ENCODE results near the gene TMEM145. TPM values are rescaled to one million over a fixed set of nuclear protein-coding genes. Genes with fewer than 3 reads are reported as not detected.
"Not testable (repeated sequence)": the region's sequence is repeated elsewhere in the genome, so short reads cannot be mapped to it uniquely, and the experiment has no call there.

TMEM145 gene
- total RNA-seq, result 0.20 TPM

DNA sequence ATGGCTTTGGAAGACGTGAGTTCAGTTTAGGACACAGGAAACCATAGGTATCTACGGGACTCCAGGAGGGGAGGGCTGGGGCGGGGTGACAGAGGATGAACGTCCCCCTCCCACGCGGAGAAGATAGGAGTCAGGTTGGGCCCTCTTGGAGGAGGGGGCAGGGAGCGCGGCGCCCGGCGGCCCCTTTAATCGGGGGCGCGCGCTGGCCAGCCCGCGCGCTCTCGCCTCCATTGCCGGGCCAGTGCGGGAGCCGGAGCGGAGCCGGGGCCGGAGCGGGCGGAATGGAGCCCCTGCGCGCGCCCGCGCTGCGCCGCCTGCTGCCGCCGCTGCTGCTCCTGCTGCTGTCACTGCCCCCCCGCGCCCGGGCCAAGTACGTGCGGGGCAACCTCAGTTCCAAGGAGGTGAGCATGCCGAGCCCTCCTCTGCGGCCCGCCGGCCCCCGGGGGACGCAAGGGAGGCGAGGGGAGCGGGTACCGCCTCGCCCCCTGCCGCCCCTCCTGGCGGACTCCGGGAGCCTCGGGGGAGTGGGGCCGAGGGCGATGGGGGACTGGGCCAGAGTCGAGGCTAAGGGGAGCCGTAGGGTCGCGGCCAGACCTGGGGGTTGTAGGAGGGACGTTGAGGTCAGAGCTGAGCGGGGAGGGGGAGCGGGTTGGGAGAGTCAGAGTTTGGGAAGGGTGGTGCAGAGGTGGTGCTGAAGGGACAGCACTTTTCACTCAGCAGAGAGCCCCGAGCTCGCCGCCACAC, at the start of gene TMEM145:
TMEM145 (plus strand) TSS at position 214 of the 744 bp plus-strand sequence; CDS start at position 282, 68 bp downstream.
- no peak for DNase-seq

DNA sequence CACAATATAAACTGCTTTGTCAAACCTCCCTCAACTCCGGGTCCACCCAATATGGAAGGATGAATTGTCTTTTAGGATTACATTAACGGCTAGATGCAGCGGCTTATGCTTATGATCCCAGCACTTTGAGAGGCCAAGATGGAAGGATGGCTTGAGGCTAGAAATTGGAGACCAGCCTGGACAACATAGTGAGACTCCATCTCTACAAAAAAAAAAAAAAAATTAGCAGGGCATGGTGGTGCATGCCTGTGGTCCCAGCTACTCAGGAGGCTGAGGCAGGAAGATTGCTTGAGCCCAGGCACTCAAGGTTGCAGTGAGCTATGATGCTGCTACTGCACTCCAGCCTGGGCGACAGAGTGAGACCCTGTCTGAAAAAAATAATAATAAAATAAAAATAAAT, 47.0 kb upstream of the TMEM145 start:
- DNase-seq, result not testable (repeated sequence)

DNA sequence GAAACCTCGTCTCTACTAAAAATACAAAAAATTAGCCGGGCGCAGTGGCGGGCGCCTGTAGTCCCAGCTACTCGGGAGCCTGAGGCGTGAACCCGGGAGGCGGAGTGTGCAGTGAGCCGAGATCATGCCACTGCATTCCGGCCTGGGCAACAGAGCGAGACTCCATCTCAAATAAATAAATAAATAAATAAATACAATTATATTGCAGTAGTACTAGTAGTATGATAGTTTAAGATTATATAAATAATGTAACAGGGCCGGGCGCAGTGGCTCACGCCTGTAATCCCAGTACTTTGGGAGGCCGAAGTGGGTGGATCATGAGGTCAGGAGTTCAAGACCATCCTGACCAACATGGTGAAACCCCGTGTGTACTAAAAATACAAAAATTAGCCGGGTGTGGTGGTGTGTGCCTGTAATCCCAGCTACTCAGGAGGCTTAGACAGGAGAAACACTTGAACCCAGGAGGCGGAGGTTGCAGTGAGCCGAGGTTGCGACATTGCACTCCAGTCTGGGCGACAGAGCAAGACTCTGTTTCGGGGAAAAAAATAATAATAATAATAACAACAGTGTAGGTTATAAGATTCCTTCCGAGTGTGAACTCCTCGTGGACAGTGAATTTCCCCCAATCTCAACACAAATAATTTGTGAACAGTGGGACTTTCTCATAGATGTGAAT, 46.0 kb upstream of the TMEM145 start:
- DNase-seq, result not testable (repeated sequence)

DNA sequence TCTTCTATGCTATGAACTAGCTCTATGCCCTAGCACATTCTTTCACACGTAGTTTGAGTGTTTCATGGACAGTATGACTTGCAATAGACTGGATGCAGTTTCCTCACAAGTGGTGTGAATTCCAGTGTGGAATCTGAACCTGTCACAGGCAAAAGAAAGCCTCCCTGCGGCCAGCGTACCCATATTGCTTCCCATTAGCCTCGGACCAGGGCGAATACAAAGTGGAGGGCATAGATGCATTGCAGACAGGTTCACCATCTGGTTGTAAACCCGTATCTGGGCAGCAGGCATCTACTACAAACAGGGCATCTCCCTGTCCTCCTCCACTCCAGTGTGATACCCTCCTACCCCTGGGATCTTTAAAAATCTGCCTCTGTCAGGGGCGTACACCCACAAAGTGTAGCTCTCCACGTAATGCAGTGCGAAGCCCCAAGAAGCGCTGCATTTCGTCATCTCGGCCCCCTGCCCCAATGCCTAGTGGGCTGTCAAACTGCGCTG, 45.4 kb upstream of the TMEM145 start:
- no peak for DNase-seq

DNA sequence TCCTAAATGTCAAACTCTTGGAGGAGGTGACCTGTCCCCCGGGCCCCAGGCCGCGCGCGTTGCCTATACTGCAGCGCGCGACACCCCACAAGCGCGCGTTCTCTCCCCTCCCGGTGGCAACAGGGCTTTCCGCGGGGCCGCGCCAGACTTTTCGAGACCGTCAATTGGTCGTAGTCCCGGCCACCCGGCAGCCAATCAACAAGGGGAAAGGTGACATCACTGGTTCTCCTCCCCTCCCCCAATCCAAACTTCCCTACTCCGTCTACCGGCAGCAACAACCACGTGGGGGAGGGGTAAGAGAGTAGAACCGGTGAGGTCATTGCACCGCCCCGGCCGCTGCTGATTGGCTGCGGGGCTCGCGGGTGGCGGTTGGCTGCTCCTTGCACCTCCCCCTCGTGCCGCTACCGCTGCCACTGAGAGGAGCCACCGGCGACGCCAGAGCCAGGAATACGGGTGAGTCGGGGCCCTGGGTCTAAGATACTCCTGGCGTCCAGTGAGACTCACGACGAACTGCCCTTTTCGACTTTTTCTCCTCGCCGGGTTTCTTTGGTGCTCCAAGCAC, 44.9 kb upstream of the TMEM145 start:
- DNase-seq, result peak; percentile 100

DNA sequence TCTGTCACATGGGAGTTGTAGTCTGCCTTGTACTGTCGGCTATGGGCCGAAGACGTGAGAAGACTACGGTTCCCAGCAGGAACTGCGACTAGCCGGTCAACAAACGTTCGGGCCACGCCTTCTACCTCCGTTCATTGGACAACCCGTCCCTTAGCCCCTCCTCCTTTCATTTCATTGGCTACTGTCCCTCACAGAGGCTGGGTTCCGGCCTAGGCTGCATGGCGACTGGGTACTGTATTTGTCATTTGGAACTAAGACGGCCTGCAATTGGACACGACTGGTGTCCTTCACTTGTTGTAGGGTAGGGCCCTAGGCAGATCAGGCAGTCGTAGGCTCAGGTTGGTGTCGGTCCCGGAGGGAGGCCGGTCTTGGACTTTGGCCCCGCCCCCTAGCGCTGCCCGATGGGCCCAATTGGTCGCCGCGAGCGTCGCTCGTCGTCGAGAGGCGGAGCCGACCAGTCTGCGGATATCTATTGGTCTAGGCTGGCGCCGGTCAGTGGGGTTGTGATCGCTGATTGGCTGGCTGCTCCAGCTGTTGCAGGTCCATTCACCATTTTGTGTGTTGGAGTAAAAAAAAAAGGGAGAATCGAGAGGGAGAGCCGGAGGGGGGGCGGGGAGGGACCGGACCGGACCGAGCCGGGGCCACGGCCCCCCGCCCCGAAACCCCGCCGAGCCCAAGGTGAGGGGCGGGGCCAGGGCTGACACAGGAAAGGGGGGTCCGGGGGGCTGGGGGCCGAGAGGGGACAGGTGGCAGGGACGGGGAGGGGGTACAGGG, 44.2 kb upstream of the TMEM145 start, which contains the start of gene CIC:
CIC (plus strand) TSS at position 549 of the 774 bp plus-strand sequence. CDS start 2,532 bp downstream, outside the sequence.
- peak; percentile 100 for DNase-seq

DNA sequence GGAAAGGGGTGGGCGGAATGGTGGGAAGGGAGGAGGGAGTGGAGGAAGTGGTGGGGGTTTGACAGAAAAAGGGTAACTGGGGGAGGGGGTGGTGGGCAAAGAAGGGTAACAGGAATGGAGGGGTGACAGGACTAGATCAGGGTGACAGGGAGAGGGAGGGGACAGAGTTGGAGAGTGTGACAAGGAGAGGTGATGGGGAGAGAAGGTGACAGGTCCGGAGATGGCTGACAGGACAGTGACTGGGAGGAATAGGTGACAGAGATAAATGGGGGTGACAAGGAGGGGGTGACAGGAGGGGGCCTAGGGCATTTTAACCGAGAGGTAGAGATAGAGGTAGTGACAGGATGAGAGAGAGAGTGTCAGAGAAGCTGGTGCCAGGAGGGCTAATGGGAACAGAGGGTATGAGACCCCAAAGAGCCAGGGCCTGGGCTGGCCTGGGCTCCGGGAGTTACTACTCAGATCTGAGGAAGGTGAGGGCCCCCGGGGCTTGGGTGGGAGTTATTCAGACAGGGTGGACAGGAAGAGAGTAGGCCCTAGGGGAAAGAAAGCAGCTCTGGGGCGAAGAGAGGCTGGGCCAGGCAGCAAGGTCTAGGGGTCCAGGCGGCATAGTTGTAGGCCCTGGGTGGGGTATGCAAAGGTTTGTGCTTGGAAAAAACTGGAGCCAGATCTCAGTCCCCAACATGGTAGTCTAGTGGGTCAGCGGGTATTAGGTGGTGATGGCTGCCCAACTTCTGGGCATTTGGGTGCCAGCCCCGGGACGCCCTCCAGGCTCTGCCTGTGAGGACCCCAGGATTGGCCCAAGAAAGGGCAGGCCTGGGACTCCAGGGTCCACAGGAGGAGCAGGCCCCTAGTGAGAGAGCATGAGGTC, 43.4 kb upstream of the TMEM145 start:
- DNase-seq, result no peak

DNA sequence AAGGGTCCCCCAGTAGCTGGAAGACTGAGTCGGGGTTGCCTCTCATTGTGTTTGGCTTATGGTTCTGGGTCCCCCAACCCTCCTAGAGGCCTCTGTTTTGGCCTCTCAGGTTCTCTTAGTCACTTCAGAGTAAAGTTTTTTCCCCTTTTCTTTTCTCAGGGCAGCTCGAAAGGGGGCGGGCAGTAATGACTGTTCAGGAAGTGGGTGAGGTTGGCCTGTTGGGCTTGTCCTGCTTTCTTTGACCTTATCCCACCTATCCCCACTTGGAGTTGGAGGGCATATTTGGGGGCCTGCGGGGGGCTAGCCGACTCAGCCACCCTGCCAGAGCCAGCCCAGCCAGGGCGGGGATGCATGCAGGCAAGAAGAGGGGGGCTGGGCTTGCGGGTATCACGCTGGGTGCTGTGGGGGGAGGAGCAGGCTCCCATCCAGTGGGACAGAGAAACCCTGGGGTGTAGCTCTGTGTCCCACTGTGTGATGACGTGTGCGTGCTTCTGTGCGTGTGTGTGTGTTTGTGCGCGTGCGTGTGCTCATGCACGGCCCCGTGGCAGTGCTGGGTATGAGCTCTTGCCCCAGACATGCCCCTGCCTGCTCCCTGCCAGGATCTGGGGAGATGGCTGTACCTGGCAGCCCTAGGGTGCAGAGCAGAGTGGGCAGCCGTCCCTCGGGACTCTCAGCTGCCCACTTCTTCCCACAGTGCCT, 42.6 kb upstream of the TMEM145 start:
- DNase-seq, result no peak

DNA sequence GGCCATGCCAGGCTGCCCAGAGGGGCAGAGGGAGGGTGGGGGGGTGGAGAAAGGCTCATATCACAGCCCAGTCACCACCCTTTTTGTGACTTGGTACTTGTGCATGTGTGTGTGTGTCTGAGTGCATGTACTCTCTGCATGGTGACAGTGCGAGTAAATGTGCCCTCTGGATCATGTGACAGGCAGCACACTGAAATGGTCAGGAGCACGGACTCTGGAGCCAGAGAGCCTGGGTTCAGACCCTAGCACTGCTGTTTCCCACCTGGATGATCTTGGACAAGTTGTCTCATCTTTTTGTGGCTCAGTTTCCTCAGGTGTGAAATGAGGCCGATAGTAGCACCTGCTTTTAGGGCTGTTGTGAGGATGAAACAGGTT, 42.1 kb upstream of the TMEM145 start:
- no peak for DNase-seq

DNA sequence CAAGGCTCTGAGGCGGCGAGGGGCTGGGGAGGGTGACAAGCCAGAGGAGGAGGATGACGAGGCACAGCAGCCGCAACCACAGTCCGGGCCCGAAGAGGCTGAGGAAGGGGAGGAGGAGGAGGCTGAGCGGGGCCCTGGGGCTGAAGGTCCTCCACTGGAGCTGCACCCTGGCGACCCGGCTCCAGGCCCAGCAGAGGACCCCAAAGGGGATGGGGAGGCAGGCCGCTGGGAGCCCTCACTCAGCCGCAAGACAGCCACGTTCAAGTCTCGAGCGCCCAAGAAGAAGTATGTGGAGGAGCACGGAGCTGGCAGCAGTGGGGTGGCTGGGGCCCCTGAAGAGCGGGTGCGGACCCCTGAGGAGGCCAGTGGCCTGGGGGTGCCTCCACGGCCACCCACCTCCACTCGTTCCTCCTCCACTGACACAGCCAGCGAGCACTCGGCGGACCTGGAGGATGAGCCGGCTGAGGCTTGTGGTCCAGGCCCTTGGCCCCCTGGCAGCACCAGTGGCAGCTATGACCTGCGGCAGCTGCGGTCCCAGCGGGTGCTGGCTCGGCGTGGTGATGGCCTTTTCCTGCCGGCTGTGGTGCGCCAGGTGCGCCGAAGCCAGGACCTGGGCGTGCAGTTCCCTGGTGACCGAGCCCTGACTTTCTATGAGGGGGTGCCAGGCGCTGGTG, 41.1 kb upstream of the TMEM145 start:
- DNase-seq, result no peak

DNA sequence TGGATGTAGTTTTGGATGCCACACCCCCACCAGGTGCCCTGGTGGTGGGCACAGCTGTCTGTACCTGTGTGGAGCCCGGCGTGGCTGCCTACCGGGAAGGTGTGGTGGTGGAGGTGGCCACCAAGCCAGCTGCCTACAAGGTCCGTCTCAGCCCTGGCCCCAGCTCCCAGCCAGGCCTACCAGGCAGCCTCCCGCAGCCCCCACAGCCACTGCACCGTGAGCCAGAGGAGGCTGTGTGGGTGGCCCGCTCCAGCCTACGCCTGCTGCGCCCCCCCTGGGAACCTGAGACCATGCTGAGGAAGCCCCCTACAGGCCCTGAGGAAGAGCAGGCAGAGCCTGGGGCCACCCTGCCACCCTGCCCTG, 40.6 kb upstream of the TMEM145 start:
- no peak for DNase-seq

DNA sequence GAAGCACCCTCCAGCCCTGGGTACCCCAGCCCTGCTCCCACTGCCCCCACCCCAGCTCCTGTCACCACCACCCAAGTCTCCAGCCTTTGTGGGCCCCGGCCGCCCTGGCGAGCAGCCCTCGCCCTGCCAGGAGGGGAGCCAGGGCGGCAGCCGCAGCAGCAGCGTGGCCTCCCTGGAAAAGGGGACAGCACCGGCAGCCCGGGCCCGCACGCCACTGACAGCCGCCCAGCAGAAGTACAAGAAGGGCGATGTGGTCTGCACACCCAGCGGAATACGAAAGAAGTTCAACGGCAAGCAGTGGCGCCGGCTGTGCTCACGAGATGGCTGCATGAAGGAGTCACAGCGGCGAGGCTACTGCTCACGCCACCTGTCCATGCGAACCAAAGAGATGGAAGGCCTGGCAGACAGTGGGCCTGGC, 40.1 kb upstream of the TMEM145 start:
- no peak for DNase-seq

DNA sequence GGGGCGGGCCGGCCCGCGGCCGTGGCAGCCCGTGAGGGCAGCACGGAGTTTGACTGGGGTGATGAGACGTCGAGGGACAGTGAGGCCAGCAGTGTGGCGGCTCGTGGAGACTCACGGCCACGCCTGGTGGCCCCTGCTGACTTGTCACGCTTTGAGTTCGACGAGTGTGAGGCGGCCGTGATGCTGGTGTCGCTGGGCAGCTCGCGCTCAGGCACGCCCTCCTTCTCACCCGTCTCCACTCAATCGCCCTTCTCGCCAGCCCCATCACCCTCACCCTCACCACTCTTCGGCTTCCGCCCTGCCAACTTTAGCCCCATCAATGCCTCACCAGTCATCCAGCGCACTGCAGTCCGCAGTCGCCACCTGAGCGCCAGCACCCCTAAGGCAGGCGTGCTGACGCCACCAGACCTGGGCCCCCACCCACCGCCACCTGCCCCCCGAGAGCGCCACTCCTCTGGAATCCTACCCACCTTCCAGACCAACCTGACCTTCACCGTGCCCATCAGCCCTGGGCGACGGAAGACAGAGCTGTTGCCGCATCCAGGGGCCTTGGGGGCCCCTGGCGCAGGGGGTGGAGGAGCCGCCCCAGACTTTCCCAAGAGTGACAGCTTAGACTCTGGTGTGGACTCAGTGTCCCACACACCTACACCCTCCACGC, 39.6 kb upstream of the TMEM145 start:
- DNase-seq, result no peak

DNA sequence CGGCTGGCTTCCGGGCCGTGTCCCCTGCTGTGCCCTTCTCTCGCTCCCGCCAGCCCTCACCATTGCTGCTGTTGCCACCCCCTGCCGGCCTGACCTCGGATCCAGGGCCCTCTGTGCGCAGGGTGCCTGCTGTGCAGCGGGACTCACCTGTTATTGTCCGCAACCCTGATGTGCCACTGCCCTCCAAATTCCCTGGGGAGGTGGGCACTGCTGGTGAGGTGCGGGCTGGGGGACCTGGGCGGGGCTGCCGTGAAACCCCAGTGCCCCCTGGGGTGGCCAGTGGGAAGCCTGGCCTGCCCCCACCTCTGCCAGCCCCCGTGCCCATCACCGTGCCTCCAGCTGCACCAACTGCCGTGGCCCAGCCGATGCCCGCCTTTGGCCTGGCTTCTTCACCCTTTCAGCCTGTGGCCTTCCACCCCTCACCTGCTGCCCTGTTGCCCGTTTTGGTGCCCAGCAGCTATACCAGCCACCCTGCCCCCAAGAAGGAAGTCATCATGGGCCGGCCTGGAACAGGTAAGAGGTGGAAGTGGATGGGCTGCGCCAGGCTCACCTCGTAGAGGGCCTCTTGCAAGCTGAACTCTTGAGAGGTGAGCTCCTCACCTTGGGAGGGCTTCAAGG, 38.9 kb upstream of the TMEM145 start:
- no peak for DNase-seq

DNA sequence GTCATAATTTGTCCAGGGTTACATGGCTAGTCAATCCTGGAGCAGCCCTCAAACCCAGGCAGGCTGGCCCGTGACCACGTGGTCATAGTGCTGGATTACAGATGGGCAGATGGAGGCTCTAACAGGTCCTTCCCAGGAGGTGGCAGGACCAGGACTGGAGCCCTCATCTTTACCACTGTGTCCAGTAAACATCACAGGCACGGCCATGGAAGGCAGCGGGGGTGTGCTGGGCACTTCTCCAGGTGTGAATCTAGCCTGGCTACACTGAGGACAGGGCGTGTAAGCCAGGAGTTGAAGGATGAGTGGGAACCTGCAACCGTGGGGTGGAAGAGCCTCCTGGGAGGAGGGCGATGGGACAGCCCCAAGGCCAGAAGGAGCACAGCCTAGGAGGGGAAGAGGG, 38.0 kb upstream of the TMEM145 start:
- DNase-seq, result no peak

DNA sequence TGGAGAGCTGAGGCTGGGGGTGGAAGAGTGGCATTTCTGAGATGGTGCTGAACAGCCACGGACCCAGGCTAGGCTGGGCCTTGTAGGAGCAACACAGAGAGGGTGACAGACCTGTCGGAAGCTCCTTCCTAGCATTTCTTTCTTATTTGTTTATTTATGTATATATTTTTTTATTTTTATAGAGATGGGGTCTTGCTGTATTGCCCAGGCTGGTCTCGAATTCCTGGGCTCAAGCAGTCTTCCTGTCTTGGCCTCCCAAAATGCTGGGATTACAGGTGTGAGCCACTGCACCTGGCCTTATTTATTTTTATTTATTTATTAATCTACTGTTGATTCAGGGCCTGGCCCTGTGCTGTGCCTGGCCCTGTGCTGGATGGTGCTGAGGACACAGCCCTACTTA, 37.6 kb upstream of the TMEM145 start:
- no peak for DNase-seq

DNA sequence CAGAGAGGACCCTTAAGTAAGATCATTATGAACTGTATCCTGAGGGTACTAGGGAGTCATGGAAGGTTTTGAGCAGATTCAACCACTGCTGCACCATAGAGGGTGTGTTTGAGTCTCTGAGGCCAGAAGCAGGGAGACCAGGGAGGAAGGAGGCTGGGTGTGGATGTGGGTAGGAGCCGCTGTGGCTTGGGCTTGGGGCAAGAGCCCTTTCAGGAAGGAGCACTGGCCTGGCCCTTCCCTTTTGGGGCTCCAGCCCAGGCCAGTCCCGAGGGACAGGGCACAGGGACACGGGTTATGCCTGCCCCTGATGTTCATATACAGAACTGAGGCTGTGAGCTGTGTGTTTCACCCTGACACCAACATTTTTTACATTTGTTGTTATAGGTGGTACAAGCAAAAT, 36.8 kb upstream of the TMEM145 start:
- DNase-seq, result no peak

DNA sequence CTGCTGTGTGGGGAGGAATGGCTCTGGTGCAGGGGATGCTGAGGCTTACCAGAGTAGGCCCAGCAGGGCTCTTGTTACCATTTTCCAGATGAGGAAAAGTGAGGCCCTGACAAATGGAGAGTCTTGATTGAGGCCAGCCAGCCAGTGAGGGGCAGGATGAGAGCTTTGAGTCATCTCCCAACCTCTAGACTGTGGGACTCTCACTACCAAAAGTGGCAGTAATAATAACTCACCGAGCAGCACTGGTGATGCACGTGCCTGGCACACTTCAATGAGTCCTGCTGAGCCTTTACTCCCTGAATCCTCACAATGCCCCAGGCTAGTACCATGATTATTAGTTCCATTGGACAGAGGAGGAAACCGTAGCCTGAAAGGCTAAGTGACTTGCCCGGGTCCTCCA, 36.3 kb upstream of the TMEM145 start:
- DNase-seq, result no peak

DNA sequence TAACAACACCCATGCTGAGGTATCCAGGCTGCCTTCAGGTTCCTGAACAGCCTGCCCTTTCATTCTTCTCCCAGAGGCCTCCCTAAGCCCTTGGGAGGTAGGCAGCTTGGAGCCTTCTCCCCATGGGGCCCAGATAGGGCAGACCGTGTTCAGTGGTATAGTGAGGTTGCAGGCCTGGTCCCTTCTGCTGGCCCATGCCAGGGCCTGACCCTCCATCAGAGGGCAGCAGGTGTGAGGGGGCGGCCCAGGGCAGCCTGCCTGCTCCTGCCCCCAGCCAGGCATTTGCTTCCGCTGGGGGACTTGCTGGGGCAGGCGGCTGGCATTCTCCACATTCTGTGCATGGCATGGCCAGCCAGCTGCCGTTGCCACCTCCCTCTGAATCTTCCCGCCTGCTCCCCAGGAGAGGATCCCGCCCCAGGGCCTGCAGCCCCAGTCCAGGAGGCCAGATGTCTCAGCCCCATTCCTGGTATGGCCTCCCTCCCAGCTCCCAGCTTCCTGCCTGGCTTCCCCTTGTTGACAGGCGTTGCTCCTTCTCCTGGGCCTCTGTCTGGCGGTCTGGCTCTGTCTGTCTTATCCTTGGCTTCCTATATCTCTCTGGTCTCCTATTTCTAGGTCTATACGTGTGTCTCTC, 35.2 kb upstream of the TMEM145 start:
- no peak for DNase-seq
